A673 (cell line): ENCODE results near the gene KREMEN1.

Experiments
- EZH2 ChIP-seq: fragments of 200-600 bp; sonication (generic); IDR thresholded peaks from 2 replicates; pipeline ENCODE4 v1.6.1; 2017; ENCODE audit warnings: borderline replicate concordance, low read depth, mild to moderate bottlenecking, mixed read lengths, antibody characterized with exemption, low read length; ENCODE audit not compliant: poor library complexity, severe bottlenecking
- TF ChIP-seq, protein P1 (sequence below): fragments of 300-800, 200-600 bp; sonication (generic); conservative IDR thresholded peaks from 2 replicates; pipeline ENCODE4 v1.5.1; 2017; ENCODE audit warnings: low read depth, mild to moderate bottlenecking, antibody characterized with exemption, low read length, moderate library complexity, mixed read lengths

DNA sequence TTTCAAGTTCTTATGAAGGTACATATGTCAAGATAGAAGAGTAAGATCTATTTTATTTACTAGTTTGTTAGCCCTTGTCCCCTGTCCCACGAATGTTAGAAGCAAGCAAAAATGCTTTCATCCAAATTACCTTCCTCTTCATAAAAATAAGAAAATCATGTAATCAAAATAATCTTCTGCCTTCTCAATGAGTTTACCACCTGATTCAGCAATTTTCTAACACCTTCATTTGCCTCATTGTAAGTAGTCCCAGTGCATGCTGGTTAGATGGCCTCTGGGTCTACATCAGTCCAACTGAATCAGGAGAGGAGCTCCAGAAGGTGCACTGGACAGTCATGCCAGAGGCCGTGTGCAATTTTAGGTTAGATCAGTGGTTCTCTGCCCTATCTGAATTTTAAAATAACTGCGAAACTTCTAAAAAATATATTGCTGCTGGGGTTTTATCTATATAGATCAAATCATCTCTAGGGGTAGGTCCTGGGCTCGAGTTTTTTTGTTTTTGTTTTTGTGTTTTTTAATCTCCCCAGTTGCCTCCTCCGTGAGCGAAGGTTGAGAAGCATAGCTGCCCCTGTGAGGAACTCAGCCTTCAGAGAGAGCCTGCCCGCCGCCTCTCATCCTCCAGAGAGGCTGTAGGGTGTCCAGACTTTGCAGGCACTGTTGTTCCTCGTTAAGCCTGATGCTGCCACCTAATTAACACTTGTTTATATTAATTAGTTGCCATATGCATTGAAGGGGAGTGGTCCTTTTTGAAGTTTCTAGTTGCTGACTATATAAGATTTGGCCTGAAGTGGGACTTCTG lies 43.4 kb upstream of the KREMEN1 start:
- no peak for TF ChIP-seq EZH2
- TF ChIP-seq, protein P1, sequence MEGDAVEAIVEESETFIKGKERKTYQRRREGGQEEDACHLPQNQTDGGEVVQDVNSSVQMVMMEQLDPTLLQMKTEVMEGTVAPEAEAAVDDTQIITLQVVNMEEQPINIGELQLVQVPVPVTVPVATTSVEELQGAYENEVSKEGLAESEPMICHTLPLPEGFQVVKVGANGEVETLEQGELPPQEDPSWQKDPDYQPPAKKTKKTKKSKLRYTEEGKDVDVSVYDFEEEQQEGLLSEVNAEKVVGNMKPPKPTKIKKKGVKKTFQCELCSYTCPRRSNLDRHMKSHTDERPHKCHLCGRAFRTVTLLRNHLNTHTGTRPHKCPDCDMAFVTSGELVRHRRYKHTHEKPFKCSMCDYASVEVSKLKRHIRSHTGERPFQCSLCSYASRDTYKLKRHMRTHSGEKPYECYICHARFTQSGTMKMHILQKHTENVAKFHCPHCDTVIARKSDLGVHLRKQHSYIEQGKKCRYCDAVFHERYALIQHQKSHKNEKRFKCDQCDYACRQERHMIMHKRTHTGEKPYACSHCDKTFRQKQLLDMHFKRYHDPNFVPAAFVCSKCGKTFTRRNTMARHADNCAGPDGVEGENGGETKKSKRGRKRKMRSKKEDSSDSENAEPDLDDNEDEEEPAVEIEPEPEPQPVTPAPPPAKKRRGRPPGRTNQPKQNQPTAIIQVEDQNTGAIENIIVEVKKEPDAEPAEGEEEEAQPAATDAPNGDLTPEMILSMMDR = no peak
